Glutamatergic neuron (in vitro differentiated cells): ENCODE results near the gene E2F7. TPM values are rescaled to one million over a fixed set of nuclear protein-coding genes. Genes with fewer than 3 reads are reported as not detected.

Experiments used
- DNase-seq: peaks from one replicate; pipeline ENCODE4 v3.0.0; 2022
- H3K27ac Mint-ChIP-seq: one replicate; pipeline ENCODE4 v1.8.0; 2020; ENCODE audit warnings: mild to moderate bottlenecking, mixed read lengths, inconsistent platforms; ENCODE audit not compliant: unreplicated experiment
- H3K27me3 Mint-ChIP-seq: one replicate; pipeline ENCODE4 v1.8.0; 2020; ENCODE audit warnings: mild to moderate bottlenecking, moderate library complexity, mixed read lengths, inconsistent platforms; ENCODE audit not compliant: unreplicated experiment
- H3K36me3 Mint-ChIP-seq: one replicate; pipeline ENCODE4 v1.8.0; 2020; ENCODE audit warnings: mild to moderate bottlenecking, mixed read lengths, inconsistent platforms; ENCODE audit not compliant: unreplicated experiment
- H3K4me1 Mint-ChIP-seq: one replicate; pipeline ENCODE4 v1.8.0; 2020; ENCODE audit warnings: mild to moderate bottlenecking, low read depth, mixed read lengths, inconsistent platforms; ENCODE audit not compliant: unreplicated experiment
- H3K4me3 Mint-ChIP-seq: one replicate; pipeline ENCODE4 v1.8.0; 2020; ENCODE audit warnings: mild to moderate bottlenecking, mixed read lengths, inconsistent platforms; ENCODE audit not compliant: unreplicated experiment
- H3K9me3 Mint-ChIP-seq: one replicate; pipeline ENCODE4 v1.8.0; 2020; ENCODE audit warnings: mild to moderate bottlenecking, moderate library complexity, mixed read lengths, inconsistent platforms; ENCODE audit not compliant: unreplicated experiment
- total RNA-seq: library from RNA; stranded (reverse); fragmentation: NEBNext Ultra II Directional; extraction: Animal tissue kit (Norgen Biotek cat#: 25700); gene quantifications from one replicate; pipeline ENCODE4 v1.2.1, GENCODE V29; 2021; ENCODE audit not compliant: unreplicated experiment
- TF ChIP-seq, protein P1 (sequence below): fragments of 200-600 bp; sonication (generic); IDR thresholded peaks from one replicate; pipeline ENCODE4 v1.5.0; 2021; ENCODE audit not compliant: partially characterized antibody, unreplicated experiment

Gene E2F7
- total RNA-seq, 1 donor from 2014 or later, result 4.2 TPM

DNA sequence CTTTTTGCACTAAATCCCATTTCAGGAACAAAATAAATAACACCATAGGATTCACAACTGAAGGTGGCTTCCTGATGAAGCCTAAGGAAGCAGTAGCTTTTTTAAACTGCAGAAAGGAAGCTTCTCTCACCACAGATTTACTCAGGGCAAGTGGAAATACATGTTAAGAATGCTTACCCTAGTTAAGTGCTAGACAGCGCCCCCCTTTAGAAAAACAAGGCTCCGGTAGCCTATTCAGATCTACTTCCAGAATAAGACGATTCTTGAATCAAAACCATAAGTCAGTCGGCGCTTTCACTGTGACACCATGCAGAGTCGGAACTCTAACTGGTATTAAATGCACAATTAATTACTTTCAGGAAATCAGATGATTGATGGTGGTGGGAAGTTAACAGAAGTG is 41.9 kb downstream of the E2F7 start:
- H3K27me3 Mint-ChIP-seq, result no peaks in the 10 kb centered on the region
- H3K4me1 Mint-ChIP-seq, result peaks cover 8% of the 10 kb centered on the region
- no peaks in the 10 kb centered on the region for H3K36me3 Mint-ChIP-seq
- peak overlapping the region; percentile 65 for H3K27ac Mint-ChIP-seq
- TF ChIP-seq, protein P1, sequence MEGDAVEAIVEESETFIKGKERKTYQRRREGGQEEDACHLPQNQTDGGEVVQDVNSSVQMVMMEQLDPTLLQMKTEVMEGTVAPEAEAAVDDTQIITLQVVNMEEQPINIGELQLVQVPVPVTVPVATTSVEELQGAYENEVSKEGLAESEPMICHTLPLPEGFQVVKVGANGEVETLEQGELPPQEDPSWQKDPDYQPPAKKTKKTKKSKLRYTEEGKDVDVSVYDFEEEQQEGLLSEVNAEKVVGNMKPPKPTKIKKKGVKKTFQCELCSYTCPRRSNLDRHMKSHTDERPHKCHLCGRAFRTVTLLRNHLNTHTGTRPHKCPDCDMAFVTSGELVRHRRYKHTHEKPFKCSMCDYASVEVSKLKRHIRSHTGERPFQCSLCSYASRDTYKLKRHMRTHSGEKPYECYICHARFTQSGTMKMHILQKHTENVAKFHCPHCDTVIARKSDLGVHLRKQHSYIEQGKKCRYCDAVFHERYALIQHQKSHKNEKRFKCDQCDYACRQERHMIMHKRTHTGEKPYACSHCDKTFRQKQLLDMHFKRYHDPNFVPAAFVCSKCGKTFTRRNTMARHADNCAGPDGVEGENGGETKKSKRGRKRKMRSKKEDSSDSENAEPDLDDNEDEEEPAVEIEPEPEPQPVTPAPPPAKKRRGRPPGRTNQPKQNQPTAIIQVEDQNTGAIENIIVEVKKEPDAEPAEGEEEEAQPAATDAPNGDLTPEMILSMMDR, result no peak
- H3K4me3 Mint-ChIP-seq, result no peak overlapping the region
- DNase-seq, result no peak
- no peaks in the 10 kb centered on the region for H3K9me3 Mint-ChIP-seq

DNA sequence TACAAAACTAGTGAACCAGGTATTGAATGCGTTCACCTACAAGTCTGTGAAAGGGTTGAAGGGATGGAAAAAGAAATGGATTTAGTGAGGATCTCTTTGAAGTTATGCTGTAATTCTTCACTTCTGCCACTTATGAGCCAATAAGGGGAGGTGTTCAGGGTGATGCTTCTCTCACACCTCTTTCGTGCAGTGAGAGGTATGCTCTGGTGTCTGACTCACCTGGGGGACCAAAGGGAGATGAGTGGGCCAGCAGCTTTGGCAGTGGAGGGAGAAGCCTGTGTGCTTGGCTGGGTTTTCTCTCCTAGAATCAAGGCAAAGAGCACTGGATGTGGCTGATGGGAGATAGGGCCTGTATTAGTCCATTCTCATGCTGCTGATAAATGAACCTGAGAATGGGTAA is 45.4 kb downstream of the E2F7 start:
- TF ChIP-seq, protein P1, result no peak
- H3K4me1 Mint-ChIP-seq, result no peaks in the 10 kb centered on the region
- no peak overlapping the region for H3K4me3 Mint-ChIP-seq
- H3K27me3 Mint-ChIP-seq, result no peaks in the 10 kb centered on the region
- peaks cover 1% of the 10 kb centered on the region for H3K9me3 Mint-ChIP-seq
- no peaks in the 10 kb centered on the region for H3K36me3 Mint-ChIP-seq
- DNase-seq, result no peak
- H3K27ac Mint-ChIP-seq, result no peak overlapping the region

DNA sequence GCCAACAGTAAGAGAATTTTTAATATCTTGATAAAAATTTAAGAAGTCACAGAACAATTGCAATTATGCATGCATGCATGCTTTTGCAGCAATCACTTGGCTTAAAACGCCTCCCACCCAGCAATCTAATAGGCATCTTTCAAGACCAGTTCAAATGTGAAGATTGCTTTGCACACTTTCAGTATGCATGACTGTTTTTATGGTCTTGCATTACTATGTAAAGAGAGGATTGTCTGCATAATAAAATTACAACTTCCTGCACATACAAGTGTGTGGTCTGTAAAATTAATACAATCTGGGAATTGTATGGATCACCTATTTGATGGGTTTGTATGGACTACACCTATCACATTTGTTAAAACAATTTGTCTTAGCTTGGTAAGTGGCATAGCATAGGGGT is 48.8 kb downstream of the E2F7 start:
- no peaks in the 10 kb centered on the region for H3K4me1 Mint-ChIP-seq
- no peak for DNase-seq
- H3K27ac Mint-ChIP-seq, result no peak overlapping the region
- H3K36me3 Mint-ChIP-seq, result no peaks in the 10 kb centered on the region
- H3K4me3 Mint-ChIP-seq, result no peak overlapping the region
- peaks cover 3% of the 10 kb centered on the region for H3K9me3 Mint-ChIP-seq
- no peaks in the 10 kb centered on the region for H3K27me3 Mint-ChIP-seq
- TF ChIP-seq, protein P1, result no peak

DNA sequence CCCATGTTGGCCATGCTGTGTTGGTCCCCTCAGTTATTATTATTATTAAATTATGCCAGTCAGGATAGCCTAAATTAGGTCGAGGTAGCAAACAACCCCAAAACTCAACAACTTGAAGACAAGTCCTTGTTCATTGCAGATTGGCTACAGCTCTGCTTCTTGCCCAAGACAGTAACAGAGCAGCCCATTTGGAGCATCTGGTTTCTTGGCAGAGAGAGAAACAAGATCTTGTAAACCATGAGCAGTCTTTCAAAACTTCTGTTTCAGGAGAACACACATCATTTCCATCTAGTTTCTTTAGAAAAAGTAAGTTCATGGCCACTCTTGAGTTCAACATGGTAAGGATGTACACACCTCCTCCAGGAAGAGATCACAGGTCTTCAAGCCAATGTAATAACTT is 52.3 kb downstream of the E2F7 start:
- Mint-ChIP-seq H3K27ac (no peak overlapping the region), H3K9me3 (peaks cover 3% of the 10 kb centered on the region), H3K36me3 (no peaks in the 10 kb centered on the region), H3K27me3 (no peaks in the 10 kb centered on the region), H3K4me3 (no peak overlapping the region), H3K4me1 (peaks cover 6% of the 10 kb centered on the region)
- TF ChIP-seq, protein P1, result no peak
- no peak for DNase-seq

DNA sequence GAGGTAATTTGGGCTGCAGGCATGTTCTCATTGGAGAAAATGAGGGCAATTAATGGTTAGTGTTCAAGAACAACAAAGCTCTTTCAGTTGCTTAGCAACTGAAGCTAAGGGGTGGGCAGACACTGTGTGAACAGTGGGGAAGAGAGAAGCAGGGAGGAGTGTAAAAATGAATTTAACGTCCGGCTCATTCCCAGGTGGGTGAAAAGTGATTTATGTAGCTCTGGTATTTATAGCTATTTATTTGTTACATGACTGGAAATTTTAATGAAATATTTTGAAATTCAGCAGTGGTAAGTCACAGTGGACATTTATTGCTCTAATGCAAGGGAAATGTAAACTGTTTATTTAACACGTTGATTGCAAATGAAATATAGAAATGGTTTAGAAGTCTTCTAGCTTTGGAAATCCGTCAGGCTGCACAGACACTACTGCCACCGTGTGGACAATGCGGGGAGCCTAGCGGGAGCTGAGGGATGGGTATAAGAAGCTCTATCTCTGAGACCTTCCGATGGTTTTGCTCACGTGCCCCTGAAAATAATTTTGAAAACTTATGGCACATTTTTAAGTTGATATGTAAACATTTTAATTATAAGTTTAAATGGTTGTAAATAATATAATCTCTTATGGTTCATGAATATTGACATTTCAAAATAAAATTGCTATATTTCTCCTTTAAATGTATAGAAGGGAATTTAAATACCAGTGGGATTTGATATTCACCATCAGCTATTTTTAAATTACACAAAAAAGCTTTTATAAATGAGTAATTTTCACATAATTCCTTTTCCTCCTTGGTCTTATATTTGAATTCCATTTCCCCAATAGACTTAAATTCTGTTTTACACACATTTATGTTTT is 54.4 kb downstream of the E2F7 start:
- H3K36me3 Mint-ChIP-seq, result no peaks in the 10 kb centered on the region
- H3K4me1 Mint-ChIP-seq, result peaks cover 6% of the 10 kb centered on the region
- no peak overlapping the region for H3K4me3 Mint-ChIP-seq
- TF ChIP-seq, protein P1, result peak; percentile 72
- peak overlapping the region; percentile 56 for H3K27ac Mint-ChIP-seq
- no peaks in the 10 kb centered on the region for H3K27me3 Mint-ChIP-seq
- peak; percentile 89 for DNase-seq
- peaks cover 2% of the 10 kb centered on the region for H3K9me3 Mint-ChIP-seq
